HK-2 (cell line): ENCODE measurements around the gene PELO.
"Not testable (repeated sequence)": the region's sequence is repeated elsewhere in the genome, so short reads cannot be mapped to it uniquely, and the experiment has no call there.

Source experiments
- DNase-seq: peaks from one replicate; pipeline ENCODE4 v3.0.0-alpha.2; 2018; ENCODE audit not compliant: unreplicated experiment

Gene PELO

GRCh38 chr5:52787600-52788504 lies at the start of gene PELO, which contains the start of gene ITGA1:
Gene PELO (plus strand): TSS chr5:52787916. CDS start chr5:52800395, 12,479 bp downstream.
Gene ITGA1 (plus strand): TSS chr5:52787916. CDS start chr5:52788354, 438 bp downstream.
- DNase-seq, result peak; percentile 65

- no peak for DNase-seq
Observed at GRCh38 chr5:52738095-52738506, 49.6 kb upstream of the PELO start.

- no peak for DNase-seq
Observed at GRCh38 chr5:52740007-52740406, 47.7 kb upstream of the PELO start.

GRCh38 chr5:52743012-52743411 lies 44.7 kb upstream of the PELO start:
- DNase-seq, result no peak

GRCh38 chr5:52743529-52743928 lies 44.2 kb upstream of the PELO start:
- DNase-seq, result no peak

- no peak for DNase-seq
Observed at GRCh38 chr5:52743970-52744369, 43.7 kb upstream of the PELO start.

GRCh38 chr5:52744867-52745458 lies 42.8 kb upstream of the PELO start:
- not testable (repeated sequence) for DNase-seq

- no peak for DNase-seq
Observed at GRCh38 chr5:52746539-52746938, 41.2 kb upstream of the PELO start.

GRCh38 chr5:52748590-52748989 lies 39.1 kb upstream of the PELO start:
- no peak for DNase-seq

- DNase-seq, result no peak
Observed at GRCh38 chr5:52749666-52750065, 38.0 kb upstream of the PELO start.

- DNase-seq, result no peak
Observed at GRCh38 chr5:52751137-52751536, 36.6 kb upstream of the PELO start.

GRCh38 chr5:52754051-52754450 lies 33.7 kb upstream of the PELO start:
- no peak for DNase-seq

- DNase-seq, result no peak
Observed at GRCh38 chr5:52757527-52757926, 30.2 kb upstream of the PELO start.

- no peak for DNase-seq
Observed at GRCh38 chr5:52758014-52758413, 29.7 kb upstream of the PELO start.

GRCh38 chr5:52759331-52759730 lies 28.4 kb upstream of the PELO start:
- DNase-seq, result no peak

- no peak for DNase-seq
Observed at GRCh38 chr5:52760695-52761366, 26.9 kb upstream of the PELO start.

GRCh38 chr5:52767217-52767743 lies 20.4 kb upstream of the PELO start:
- DNase-seq, result no peak

GRCh38 chr5:52767766-52768480 lies 19.8 kb upstream of the PELO start:
- DNase-seq, result no peak

GRCh38 chr5:52769061-52769460 lies 18.7 kb upstream of the PELO start:
- no peak for DNase-seq

- no peak for DNase-seq
Observed at GRCh38 chr5:52770287-52770939, 17.3 kb upstream of the PELO start.
